ENCODE results near the gene PRKCB.

PRKCB gene

GRCh38 chr16:23968176-23968575, 132.4 kb downstream of the PRKCB start:
- no peak for DNase-seq (ENCODE audit: low spot score)

- no peak for DNase-seq (ENCODE audit: low spot score)
Observed at GRCh38 chr16:23969468-23970297, 133.9 kb downstream of the PRKCB start.

GRCh38 chr16:23974223-23974622, 138.4 kb downstream of the PRKCB start:
- DNase-seq (ENCODE audit: low spot score), result peak; percentile 40

GRCh38 chr16:23975293-23975692, 139.5 kb downstream of the PRKCB start:
- DNase-seq (ENCODE audit: low spot score), result no peak

GRCh38 chr16:23976091-23976490, 140.3 kb downstream of the PRKCB start:
- DNase-seq (ENCODE audit: low spot score), result no peak

GRCh38 chr16:23976524-23976923, 140.7 kb downstream of the PRKCB start:
- no peak for DNase-seq (ENCODE audit: low spot score)

- no peak for DNase-seq (ENCODE audit: low spot score)
Observed at GRCh38 chr16:23979441-23979840, 143.7 kb downstream of the PRKCB start.

- DNase-seq (ENCODE audit: low spot score), result no peak
Observed at GRCh38 chr16:23979982-23980381, 144.2 kb downstream of the PRKCB start.

GRCh38 chr16:23981429-23982399, 145.9 kb downstream of the PRKCB start:
- DNase-seq (ENCODE audit: low spot score), result no peak

GRCh38 chr16:23986455-23986854, 150.7 kb downstream of the PRKCB start:
- DNase-seq (ENCODE audit: low spot score), result no peak

GRCh38 chr16:23987443-23987842, 151.7 kb downstream of the PRKCB start:
- no peak for DNase-seq (ENCODE audit: low spot score)

- DNase-seq (ENCODE audit: low spot score), result no peak
Observed at GRCh38 chr16:23990507-23990906, 154.7 kb downstream of the PRKCB start.

- no peak for DNase-seq (ENCODE audit: low spot score)
Observed at GRCh38 chr16:23991066-23991465, 155.3 kb downstream of the PRKCB start.

- no peak for DNase-seq (ENCODE audit: low spot score)
Observed at GRCh38 chr16:23994615-23995014, 158.8 kb downstream of the PRKCB start.

GRCh38 chr16:23996258-23996955, 160.6 kb downstream of the PRKCB start:
- no peak for DNase-seq (ENCODE audit: low spot score)

- DNase-seq (ENCODE audit: low spot score), result no peak
Observed at GRCh38 chr16:23998771-23999170, 163.0 kb downstream of the PRKCB start.

GRCh38 chr16:23999663-24000062, 163.9 kb downstream of the PRKCB start:
- no peak for DNase-seq (ENCODE audit: low spot score)

GRCh38 chr16:24001710-24002109, 165.9 kb downstream of the PRKCB start:
- DNase-seq (ENCODE audit: low spot score), result no peak

GRCh38 chr16:24002619-24003018, 166.8 kb downstream of the PRKCB start:
- DNase-seq (ENCODE audit: low spot score), result no peak

- DNase-seq (ENCODE audit: low spot score), result no peak
Observed at GRCh38 chr16:24005577-24005976, 169.8 kb downstream of the PRKCB start.

GRCh38 chr16:24007391-24007790, 171.6 kb downstream of the PRKCB start:
- DNase-seq (ENCODE audit: low spot score), result no peak

- DNase-seq (ENCODE audit: low spot score), result no peak
Observed at GRCh38 chr16:24007934-24008333, 172.2 kb downstream of the PRKCB start.
